Retinal pigment epithelial cell (primary cell): Measurements from ENCODE around the gene ECE1.

Experiments used
- DNase-seq: peaks from one replicate; pipeline ENCODE4 v3.0.0-alpha.2; 2010; ENCODE audit warnings: low read depth
- H3K4me3 ChIP-seq: 2 replicates; pipeline ENCODE4 v1.5.1; 2011; ENCODE audit warnings: mild to moderate bottlenecking, low read length, control low read depth, moderate library complexity
- CTCF ChIP-seq: conservative IDR thresholded peaks from 2 replicates; pipeline ENCODE4 v1.5.1; 2011; ENCODE audit warnings: low read depth, low read length, control low read depth, inconsistent platforms

Gene ECE1

DNA sequence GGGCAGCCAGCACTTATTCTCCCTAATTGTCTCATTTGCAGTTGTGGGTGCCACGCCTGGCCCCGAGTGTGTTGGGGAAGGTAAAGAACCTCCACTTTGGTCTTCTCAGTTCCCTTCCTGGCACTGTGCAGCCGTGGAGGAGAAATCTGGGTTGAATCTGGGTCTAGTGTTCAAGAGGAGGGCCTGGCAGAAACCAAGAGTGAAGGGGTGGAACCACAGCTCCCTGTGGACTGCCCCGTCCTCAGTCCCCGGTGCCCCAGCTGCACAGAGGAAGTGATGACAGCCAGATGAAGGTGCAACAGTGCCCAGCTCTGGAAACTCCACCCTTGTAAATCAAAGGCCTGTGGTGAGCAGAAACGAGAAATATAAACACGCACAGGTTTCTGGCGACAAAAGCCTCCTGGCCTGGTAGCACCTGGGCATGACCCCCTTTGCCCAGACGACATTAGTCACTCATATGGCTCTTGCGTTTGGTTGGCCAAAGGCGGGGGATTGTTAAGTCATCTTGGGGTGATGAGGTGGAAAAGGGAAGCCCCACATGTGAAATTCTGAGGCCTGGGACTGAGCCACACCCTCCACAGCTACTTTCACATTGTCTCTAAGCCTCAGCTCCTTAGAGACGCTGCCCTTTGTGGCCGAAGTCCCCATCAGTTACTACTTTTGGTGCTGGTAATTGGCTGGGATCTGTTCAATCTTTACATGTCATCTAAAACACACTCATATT is 4.2 kb upstream of the ECE1 start:
- no peak for DNase-seq
- no peak overlapping the region for H3K4me3 ChIP-seq
- no peak for TF ChIP-seq CTCF

DNA sequence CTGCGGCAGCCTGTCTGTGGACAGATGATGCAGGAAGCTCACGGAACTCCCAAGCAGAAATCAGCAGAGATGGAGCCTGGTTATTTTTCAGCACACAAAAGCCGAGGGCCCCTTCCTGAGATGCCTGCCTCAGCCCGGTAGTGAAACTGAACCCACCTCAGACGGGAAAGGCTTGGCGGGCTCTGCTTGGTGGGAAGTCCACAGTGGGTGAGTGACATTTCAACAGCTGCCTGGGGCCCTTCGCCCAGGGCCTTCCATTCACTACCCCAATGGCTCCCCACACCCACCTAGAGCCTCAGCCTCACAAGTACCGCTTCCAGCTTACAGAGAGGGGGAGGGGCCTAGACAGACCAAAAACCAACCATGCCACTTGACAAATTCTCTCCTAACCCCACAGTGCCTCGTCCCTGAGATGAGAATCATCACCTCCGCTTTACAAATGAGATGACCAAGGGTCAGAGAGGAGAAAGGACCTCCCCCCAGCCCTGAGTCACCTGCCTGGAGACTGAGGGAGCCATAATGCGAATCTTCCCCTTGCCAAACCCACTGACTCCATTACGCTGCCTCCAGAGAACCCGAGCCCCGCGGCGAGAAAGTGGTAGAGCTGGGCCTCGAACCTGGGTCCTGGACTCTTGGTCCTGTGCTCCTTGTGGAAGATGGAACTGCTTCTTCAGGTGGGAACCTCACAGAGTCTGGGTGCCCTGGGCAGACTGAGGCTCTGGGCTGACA is 3.4 kb upstream of the ECE1 start:
- H3K4me3 ChIP-seq: no peak overlapping the region
- no peak for TF ChIP-seq CTCF
- no peak for DNase-seq

- DNase-seq: no peak
- TF ChIP-seq CTCF: no peak
- no peak overlapping the region for H3K4me3 ChIP-seq
Measured at GRCh38 chr1:21292984-21293536, 2.8 kb upstream of the ECE1 start.

DNA sequence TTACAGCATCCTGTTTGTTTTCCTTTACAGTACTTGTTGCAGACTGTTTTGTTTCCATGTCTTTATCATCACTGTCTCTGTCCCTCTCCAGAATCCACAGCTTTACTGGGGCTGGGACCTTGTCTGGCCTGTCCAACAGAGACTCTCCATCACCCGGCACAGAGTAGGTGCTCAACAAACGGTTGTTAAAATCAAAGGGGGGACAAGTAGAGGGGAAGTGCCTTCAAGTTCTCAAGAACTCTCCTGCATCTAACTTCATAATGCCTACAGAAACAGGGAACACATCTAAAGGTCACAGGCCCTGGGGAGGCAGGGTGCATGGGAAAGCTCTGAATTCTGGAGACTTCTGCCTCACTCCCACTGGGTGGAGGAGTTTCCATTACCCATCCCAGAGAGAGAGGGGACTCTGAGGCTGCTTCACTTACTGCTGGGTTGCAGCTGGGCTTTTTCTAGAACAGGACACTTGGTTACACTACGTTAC is 2.3 kb upstream of the ECE1 start:
- TF ChIP-seq CTCF: no peak
- no peak for DNase-seq
- no peak overlapping the region for H3K4me3 ChIP-seq

GRCh38 chr1:21291964-21292363 is 1.7 kb upstream of the ECE1 start:
- no peak overlapping the region for H3K4me3 ChIP-seq
- no peak for TF ChIP-seq CTCF
- DNase-seq: no peak

- no peak for DNase-seq
- TF ChIP-seq CTCF: no peak
- no peak overlapping the region for H3K4me3 ChIP-seq
Measured at GRCh38 chr1:21291184-21291583, 921 bp upstream of the ECE1 start.
